AG10803 (cell line): ENCODE data around the gene NOP56.

ENCODE experiments used
- DNase-seq: peaks from one replicate; pipeline ENCODE4 v3.0.0; 2010; ENCODE audit warnings: low read depth
- H3K4me3 ChIP-seq: 2 replicates; pipeline ENCODE4 v1.5.1; 2011; ENCODE audit warnings: mild to moderate bottlenecking, low read length, control low read depth
- TF ChIP-seq, protein P1 (sequence below): conservative IDR thresholded peaks from 2 replicates; pipeline ENCODE4 v1.5.1; 2011; ENCODE audit warnings: mild to moderate bottlenecking, low read length, control low read depth, inconsistent platforms

The NOP56 gene

DNA sequence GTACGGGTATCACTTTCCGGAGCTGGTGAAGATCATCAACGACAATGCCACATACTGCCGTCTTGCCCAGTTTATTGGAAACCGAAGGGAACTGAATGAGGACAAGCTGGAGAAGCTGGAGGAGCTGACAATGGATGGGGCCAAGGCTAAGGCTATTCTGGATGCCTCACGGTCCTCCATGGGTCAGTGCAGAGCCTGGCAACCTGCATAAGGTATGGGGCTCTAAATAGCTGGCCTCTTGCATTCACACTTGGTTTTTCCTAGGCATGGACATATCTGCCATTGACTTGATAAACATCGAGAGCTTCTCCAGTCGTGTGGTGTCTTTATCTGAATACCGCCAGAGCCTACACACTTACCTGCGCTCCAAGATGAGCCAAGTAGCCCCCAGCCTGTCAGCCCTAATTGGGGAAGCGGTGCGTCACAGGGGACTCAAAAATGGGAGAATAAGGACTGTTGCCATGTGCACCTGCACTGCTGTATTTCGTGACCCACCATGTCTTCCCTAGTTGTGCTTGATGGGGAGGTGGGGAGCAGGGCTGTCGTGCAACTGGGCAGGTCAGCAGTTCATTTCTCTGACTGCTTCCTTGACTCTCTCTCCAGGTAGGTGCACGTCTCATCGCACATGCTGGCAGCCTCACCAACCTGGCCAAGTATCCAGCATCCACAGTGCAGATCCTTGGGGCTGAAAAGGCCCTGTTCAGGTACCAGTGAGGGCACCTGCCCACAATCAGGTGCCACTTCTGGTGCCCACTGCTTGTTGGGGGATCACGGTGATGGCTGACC, 3.1 kb downstream of the NOP56 start:
- DNase-seq = no peak
- no peak overlapping the region for H3K4me3 ChIP-seq
- TF ChIP-seq, protein P1, sequence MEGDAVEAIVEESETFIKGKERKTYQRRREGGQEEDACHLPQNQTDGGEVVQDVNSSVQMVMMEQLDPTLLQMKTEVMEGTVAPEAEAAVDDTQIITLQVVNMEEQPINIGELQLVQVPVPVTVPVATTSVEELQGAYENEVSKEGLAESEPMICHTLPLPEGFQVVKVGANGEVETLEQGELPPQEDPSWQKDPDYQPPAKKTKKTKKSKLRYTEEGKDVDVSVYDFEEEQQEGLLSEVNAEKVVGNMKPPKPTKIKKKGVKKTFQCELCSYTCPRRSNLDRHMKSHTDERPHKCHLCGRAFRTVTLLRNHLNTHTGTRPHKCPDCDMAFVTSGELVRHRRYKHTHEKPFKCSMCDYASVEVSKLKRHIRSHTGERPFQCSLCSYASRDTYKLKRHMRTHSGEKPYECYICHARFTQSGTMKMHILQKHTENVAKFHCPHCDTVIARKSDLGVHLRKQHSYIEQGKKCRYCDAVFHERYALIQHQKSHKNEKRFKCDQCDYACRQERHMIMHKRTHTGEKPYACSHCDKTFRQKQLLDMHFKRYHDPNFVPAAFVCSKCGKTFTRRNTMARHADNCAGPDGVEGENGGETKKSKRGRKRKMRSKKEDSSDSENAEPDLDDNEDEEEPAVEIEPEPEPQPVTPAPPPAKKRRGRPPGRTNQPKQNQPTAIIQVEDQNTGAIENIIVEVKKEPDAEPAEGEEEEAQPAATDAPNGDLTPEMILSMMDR = no peak

DNA sequence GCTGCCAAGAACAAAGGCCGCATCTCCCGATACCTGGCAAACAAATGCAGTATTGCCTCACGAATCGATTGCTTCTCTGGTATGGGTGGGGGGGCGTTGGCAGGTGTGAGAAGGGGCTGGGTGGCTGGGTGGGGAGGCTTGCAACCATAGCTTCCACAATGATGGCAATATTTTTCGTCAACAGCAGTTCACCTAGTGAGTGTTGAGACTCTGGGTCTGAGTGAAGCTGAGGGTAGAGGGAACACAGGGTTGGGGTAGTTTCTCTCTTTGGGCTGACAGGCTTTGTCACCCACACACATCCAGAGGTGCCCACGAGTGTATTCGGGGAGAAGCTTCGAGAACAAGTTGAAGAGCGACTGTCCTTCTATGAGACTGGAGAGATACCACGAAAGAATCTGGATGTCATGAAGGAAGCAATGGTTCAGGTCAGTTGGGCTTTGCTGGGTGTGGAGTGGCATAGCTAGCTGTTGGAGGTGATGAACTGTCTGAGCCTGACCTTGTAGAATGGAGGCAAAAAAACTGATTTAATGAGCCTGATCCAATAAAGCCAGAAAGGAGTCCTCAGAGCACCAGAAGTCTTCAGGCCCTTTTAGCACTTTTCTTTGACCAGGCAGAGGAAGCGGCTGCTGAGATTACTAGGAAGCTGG, 4.2 kb downstream of the NOP56 start:
- H3K4me3 ChIP-seq = no peak overlapping the region
- no peak for DNase-seq

GRCh38 chr20:2657241-2657640, 4.8 kb downstream of the NOP56 start:
- DNase-seq = no peak
- H3K4me3 ChIP-seq = no peak overlapping the region
- TF ChIP-seq, protein P1 = no peak

More for the DNA sequence above, 4.2 kb downstream of the NOP56 start:
- TF ChIP-seq, protein P1 = no peak

- no peak overlapping the region for H3K4me3 ChIP-seq
- TF ChIP-seq, protein P1 = no peak
- DNase-seq = no peak
Measured at GRCh38 chr20:2657674-2658073, 5.2 kb downstream of the NOP56 start.

DNA sequence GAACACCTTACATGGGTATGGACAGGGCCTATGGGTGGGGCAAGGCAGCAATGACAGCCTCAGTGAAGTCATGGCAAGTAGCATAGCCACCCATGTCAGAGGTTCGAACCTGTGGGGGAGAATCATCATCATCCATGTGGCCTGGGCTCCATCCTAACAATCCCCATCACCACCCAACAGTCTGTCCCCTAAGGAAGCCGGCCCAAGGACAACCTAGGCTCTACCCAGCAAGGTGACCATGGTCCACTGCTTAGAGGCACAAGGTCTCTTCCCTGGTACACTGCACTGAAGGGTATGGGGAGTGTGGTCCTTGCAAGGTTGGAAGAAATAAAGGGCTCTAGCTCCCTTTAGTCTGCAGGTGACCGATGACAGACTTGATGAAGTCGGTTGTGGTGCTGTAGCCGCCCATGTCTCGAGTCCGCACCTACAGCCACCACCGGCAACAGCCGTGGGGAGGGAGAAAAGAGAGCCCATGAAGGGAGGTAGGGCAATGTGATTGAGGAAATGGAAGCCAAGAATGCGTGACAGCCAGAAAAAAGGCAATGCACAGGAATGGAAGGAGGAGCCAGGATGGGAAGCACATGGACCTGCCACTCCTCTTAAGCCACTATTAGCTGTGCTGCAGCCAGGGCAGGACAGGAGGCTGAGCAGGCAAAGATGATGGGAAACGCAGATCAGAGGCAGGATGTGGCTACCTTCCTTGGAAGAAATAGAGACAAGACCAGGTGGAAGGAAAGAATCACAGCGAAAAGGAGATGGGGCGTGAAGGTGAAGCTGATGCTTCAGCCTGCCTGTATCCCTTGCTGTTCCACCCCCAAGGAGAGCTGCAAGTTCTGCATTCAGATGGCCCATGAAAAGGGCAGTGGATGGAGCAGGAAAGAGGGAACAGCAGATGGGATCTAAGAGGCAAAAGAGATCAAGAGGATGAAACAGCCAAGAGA, 6.3 kb downstream of the NOP56 start:
- TF ChIP-seq, protein P1 = no peak
- no peak overlapping the region for H3K4me3 ChIP-seq
- no peak for DNase-seq

GRCh38 chr20:2659547-2659946, 7.1 kb downstream of the NOP56 start:
- TF ChIP-seq, protein P1 = no peak
- no peak for DNase-seq
- H3K4me3 ChIP-seq = no peak overlapping the region
